Neuron (in vitro differentiated cells): ENCODE data around the gene PDE1C.
A peak's percentile ranks its signal among the peaks of the same experiment; 100 is the strongest.

Experiments used
- H2AFZ ChIP-seq: one replicate; pipeline ENCODE4 v1.6.1; 2013; ENCODE audit warnings: low read depth, mild to moderate bottlenecking, inconsistent platforms, low read length, moderate library complexity
- H3K27me3 ChIP-seq: one replicate; pipeline ENCODE4 v1.6.1; 2013; ENCODE audit warnings: low read length; ENCODE audit not compliant: insufficient read depth
- H3K36me3 ChIP-seq: one replicate; pipeline ENCODE4 v1.6.1; 2013; ENCODE audit warnings: low read length; ENCODE audit not compliant: insufficient read depth
- H3K4me1 ChIP-seq: one replicate; pipeline ENCODE4 v1.6.1; 2013; ENCODE audit warnings: low read length; ENCODE audit not compliant: insufficient read depth
- H3K4me3 ChIP-seq: 2 replicates; pipeline ENCODE4 v1.5.1; 2013; ENCODE audit warnings: mild to moderate bottlenecking, low read length, moderate library complexity
- H3K9me3 ChIP-seq: one replicate; pipeline ENCODE4 v1.6.1; 2013; ENCODE audit warnings: low read length

Gene PDE1C

DNA sequence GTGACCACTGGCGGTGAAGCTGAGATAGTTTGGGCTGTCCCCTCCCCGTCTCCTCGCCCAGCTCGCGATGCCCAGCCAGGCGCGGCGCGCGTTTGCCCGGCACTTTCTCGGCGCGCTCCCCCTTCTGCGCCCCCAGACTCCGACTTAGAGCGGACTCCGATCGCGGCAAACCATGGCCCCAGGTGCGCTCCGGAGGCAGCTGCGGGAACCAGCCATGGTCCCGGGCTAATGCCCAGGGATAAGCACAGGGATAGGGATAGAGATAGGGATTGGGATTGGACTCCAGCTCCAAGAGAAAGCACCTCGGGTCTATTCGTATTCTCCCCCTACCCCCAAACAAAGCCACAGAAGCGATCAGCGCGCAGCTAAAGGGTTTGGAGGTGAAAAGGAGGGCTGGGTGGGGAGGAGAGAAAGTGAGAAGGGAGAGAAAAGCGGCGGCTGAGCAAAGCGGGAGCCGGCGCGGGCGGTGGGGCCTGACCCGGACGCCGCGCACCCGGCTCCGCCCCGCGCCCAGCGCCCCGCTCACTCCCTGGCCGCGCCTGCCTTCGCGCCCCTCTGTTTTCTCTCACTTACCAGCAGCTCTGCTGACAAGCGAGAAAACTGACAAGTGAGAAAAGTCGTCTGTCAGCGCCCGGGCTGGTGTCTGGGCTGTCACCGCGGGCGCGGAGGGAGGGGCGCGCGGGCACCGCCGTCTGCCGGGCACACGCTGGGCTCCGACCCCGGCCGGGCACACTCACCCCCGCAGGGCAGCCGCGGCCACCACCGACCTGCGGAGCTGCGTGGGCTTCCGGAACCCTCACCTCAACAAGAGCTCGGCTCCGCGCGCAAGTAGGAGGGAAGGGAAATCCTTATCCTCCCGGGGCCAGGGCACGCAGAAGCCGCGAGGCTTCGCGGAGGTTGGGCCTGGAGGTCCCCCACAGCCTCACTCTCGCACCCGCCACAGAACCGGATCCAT, at the start of gene PDE1C:
PDE1C (minus strand) TSS at position 2 of the 955 bp plus-strand sequence.
- Histone ChIP-seq H3K4me3 (peak within 1 kb of the TSS; percentile 26), H3K27me3 (peaks cover 46% of the 10 kb centered on the region), H3K4me1 (peaks cover 4% of the 10 kb centered on the region), H3K36me3 (no peaks in the 10 kb centered on the region), H2AFZ (peak within 1 kb of the TSS; percentile 62), H3K9me3 (no peaks in the 10 kb centered on the region)

DNA sequence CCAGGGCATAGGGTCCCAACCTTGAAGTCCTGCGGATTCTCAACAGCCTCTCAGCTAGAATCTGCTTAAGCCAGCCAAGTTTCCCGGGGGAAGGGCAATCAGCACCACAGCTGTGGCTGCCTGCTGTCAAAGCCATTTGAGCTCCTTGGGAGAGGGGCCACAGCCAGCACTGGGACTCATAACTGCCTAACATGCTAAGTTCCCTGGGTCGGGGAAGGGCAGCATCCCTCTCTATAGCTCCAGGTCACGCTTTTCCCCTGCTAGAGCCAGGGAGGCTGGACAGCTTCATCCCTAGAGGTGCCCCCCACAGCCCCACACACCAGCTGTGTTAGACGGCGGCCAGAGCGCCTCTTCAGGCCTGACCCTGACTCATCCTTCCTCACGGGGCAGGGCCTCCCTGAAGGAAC, 49.6 kb upstream of the PDE1C start:
- no peak overlapping the region for H2AFZ ChIP-seq
- H3K4me1 ChIP-seq = no peaks in the 10 kb centered on the region
- no peaks in the 10 kb centered on the region for H3K36me3 ChIP-seq
- no peak overlapping the region for H3K4me3 ChIP-seq
- H3K27me3 ChIP-seq = no peaks in the 10 kb centered on the region
- H3K9me3 ChIP-seq = no peaks in the 10 kb centered on the region

DNA sequence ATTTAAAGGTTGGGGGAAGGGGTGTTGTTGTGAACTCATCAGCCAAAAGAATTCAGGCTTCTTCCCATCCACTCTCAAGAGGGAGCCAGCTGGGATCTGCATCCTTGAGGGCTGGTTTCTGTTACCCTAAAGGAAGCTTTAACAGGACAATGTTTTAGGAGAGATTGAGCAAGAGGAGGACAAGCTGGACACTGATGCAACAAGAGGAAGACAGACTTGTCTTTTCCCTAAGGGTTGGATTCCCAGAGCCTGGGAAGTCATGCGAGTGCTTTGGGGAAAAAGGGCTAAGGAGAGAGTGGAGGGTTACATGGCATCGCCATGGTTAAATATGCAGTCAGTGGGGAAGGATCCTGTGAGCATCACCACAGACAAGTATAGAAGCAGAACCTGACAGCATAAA, 47.6 kb upstream of the PDE1C start:
- Histone ChIP-seq H3K4me3 (no peak overlapping the region), H3K4me1 (no peaks in the 10 kb centered on the region), H3K27me3 (no peaks in the 10 kb centered on the region), H2AFZ (no peak overlapping the region), H3K36me3 (no peaks in the 10 kb centered on the region), H3K9me3 (no peaks in the 10 kb centered on the region)

DNA sequence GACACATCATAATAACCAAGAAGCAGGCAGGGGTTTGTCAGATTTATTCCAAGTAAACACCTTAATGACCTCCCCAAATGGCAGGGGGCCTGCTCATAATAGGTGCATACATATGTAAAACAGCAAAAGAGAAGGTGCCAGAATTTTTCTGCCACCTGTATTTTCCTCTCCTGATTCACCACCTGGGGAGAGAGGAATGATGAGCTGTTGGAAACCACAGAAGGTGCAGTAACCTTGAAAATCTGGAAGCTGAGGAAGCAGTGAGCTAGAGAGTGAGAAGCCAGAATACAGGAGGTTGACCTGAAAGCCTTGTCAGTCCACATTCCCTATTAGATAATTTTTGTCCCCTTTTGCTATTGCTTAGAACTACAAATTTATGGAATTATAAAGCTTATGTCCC, 46.2 kb upstream of the PDE1C start:
- no peak overlapping the region for H3K4me3 ChIP-seq

DNA sequence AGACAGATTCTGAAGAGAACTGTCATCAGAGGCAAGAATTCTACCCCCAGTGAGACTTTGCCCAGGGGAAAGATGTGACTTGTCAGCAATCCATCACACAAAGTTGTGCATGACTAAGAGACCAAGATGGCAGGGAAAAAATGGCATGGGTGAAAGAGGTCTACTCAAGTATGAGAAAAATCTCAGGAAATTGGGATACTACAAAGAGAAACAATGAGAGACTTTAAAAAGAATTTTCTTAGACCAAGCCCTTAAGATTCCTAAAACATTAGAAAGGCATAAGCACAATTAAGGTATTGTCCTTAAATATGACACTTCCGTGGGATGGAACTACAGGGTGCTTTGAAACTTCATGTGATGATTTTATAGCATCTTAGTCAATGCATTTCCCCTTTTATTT, 45.6 kb upstream of the PDE1C start:
- H3K4me1 ChIP-seq = no peaks in the 10 kb centered on the region
- no peak overlapping the region for H2AFZ ChIP-seq
- no peak overlapping the region for H3K4me3 ChIP-seq
- no peaks in the 10 kb centered on the region for H3K36me3 ChIP-seq
- H3K27me3 ChIP-seq = no peaks in the 10 kb centered on the region
- no peaks in the 10 kb centered on the region for H3K9me3 ChIP-seq

More for the DNA sequence above, 46.2 kb upstream of the PDE1C start:
- no peaks in the 10 kb centered on the region for H3K36me3 ChIP-seq
- no peaks in the 10 kb centered on the region for H3K27me3 ChIP-seq
- H3K9me3 ChIP-seq = no peaks in the 10 kb centered on the region
- H2AFZ ChIP-seq = no peak overlapping the region
- no peaks in the 10 kb centered on the region for H3K4me1 ChIP-seq

DNA sequence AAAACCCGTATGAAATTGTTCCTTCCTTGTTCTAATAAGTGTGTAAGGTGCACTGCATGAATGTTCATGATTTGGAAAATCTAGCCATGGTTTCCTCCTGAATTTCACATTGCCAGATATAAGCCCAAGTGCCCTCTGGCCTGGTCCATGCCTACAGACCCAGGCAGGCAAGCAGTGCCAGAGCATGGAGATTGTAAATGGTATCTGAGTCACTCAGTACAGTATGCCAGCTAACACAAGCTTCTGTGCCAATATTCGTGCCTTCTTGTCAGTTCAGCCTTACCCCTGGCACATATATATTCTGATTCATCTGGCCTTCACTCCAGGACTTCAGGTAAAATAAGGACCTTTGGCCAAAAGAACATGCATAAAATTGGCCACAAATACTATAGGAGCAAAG, 38.4 kb upstream of the PDE1C start:
- no peaks in the 10 kb centered on the region for H3K27me3 ChIP-seq
- H3K4me1 ChIP-seq = no peaks in the 10 kb centered on the region
- H3K4me3 ChIP-seq = no peak overlapping the region
- no peaks in the 10 kb centered on the region for H3K36me3 ChIP-seq
- no peaks in the 10 kb centered on the region for H3K9me3 ChIP-seq
- no peak overlapping the region for H2AFZ ChIP-seq

DNA sequence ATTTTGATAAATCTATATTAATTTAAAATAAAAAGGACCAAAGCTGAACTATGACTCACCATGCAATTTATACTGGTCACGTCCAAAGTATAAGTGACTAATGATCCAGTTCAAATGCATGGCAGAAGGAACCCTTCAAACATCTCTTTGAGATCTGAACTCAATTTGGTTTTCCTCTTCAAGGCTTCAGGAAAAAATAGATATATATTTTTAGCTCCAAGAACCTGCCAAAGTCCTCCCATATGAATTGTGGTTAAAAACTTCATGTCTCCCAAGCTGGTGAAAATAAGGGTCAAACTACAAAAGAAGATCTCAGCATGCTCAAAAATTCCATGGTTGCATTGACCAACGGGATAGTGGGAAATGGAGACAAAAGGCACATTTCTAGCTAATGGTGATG, 34.6 kb upstream of the PDE1C start:
- Histone ChIP-seq H3K36me3 (no peaks in the 10 kb centered on the region), H3K9me3 (no peaks in the 10 kb centered on the region), H3K4me3 (no peak overlapping the region), H2AFZ (no peak overlapping the region), H3K27me3 (no peaks in the 10 kb centered on the region), H3K4me1 (no peaks in the 10 kb centered on the region)

DNA sequence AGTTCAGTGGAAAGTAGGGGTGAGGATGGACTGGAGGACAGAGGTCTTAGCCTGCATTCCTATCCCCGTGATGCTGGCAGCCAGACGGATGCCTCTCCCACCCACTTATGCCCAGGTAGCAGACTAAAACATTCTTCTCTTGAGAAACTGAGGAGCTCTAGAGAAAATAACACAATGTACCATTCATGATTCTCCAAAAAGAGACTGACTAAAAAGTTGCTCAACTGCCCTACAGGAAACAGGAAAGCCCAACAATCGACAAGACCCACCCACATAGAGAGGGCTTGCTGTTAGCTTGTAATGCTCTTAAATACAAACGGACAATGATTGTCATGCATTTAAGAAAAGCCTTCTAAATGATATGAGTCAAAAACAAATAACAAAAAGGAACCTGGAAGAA, 33.2 kb upstream of the PDE1C start:
- no peaks in the 10 kb centered on the region for H3K36me3 ChIP-seq
- H3K27me3 ChIP-seq = no peaks in the 10 kb centered on the region
- H2AFZ ChIP-seq = no peak overlapping the region
- H3K9me3 ChIP-seq = no peaks in the 10 kb centered on the region
- no peak overlapping the region for H3K4me3 ChIP-seq
- no peaks in the 10 kb centered on the region for H3K4me1 ChIP-seq

DNA sequence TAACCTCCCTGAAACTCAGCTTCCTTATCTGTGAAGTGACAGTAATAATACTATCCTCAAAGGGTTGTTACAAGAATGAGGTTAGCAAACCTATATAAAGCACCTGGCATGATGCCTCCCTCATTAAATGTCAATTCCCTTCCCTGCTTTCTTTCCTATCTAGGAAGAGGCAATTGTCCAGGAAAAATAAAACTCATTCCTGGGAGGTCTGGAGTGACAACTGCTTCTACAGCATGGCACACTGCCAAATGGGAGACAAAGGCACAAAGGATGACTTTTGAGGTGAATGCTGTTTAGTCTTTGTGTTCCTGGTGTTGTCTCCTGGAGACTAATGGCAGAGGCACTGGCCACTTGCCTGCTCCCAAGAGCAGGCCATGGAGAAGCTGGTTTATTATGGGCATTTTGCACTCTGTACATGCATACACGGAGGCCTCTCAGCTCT, 32.2 kb upstream of the PDE1C start:
- no peaks in the 10 kb centered on the region for H3K36me3 ChIP-seq
- no peak overlapping the region for H2AFZ ChIP-seq
- no peaks in the 10 kb centered on the region for H3K27me3 ChIP-seq

DNA sequence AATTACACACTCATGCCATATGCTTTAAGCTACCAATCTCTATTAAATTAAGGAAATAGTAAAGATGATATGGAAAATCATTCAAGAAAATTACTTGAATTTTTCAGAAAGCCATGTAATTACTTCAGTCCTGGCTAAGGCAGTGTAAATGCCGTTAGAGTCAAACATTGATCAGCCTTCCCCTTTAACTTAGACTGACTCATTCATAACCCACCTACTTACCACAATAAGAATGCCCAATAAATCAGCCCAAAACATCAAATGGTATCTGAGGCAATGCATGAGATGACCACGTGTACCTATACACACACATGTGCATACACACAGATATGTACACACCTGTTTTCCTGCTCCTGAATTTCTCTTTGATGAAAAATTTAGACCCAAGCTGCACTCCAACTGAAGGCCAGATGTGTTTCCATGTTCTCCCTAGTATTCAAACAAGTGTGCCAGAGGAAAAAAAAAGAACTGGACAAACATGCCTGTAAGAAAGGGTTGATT, 30.2 kb upstream of the PDE1C start:
- Histone ChIP-seq H3K9me3 (no peaks in the 10 kb centered on the region), H3K36me3 (no peaks in the 10 kb centered on the region), H3K4me1 (no peaks in the 10 kb centered on the region), H3K4me3 (no peak overlapping the region), H2AFZ (no peak overlapping the region), H3K27me3 (no peaks in the 10 kb centered on the region)

More for the DNA sequence above, 32.2 kb upstream of the PDE1C start:
- no peaks in the 10 kb centered on the region for H3K9me3 ChIP-seq
- H3K4me3 ChIP-seq = no peak overlapping the region
- H3K4me1 ChIP-seq = no peaks in the 10 kb centered on the region

DNA sequence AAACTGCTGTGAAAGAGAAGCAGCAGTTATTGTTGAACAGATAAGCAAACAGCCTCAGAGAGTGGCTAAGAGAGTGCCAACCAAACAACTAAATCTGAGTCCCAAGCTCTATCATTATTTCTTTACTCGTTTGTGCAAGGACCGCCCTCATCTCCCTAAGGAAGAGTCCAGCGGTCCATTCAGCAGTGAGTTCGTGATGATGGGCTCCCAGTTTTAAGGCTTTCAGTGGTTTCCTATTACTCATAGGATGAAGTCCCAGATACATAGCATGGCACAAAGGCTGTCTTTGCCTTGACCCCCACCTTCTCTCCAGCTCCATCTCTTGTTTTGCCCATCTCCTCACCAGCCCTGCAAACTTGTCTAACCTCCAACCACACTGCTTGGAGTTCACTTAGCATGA, 24.3 kb upstream of the PDE1C start:
- Histone ChIP-seq H3K9me3 (no peaks in the 10 kb centered on the region), H3K27me3 (no peaks in the 10 kb centered on the region), H2AFZ (no peak overlapping the region), H3K4me3 (no peak overlapping the region), H3K4me1 (no peaks in the 10 kb centered on the region), H3K36me3 (no peaks in the 10 kb centered on the region)

DNA sequence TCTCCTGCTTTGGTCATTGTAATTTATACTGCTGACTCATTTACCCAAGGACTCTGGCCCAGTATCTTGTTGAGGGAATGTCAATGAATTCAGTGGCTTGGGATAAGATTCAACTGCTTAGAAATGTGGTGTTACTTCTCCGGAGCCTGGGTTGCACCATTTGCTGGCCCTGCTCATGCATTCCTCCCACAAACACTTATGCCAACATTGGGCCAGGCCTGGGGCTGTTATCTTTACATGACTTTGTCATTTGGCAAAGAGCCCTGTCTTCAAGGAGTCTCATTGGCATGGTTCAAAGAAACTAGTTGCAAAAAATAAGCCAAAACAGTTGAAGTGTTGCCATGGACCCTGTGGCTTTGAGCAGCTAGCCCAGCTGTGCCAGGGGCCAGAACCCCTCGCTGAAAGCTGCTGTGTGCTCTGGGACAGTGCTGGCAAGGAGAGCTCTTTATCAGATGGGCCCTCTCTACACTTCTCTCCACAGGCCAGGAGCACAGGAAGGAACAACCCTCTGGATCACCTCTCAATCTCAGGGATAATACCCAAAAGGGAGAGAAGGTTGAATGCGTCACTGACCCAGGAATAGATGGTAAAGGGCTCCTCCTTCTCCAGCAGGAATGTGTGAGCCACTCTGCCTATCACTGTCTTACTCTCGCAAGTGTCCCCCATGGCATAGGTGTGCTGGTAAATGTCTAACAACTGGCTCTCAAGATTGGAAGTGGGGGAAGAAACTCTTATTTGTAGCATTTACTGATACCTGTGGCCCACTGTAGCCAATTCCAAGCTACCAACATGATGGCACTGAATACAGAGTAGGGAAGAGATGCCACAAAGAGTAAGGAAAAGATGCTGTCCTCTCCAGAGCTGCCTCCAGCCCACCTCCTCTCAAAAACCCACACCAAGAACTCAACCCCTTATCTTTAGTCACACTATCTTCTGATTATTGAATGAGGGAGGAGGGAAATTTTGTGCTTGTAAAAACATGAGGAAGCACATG, 23.5 kb upstream of the PDE1C start:
- Histone ChIP-seq H2AFZ (no peak overlapping the region), H3K27me3 (no peaks in the 10 kb centered on the region), H3K4me3 (no peak overlapping the region), H3K9me3 (no peaks in the 10 kb centered on the region), H3K4me1 (no peaks in the 10 kb centered on the region), H3K36me3 (no peaks in the 10 kb centered on the region)

DNA sequence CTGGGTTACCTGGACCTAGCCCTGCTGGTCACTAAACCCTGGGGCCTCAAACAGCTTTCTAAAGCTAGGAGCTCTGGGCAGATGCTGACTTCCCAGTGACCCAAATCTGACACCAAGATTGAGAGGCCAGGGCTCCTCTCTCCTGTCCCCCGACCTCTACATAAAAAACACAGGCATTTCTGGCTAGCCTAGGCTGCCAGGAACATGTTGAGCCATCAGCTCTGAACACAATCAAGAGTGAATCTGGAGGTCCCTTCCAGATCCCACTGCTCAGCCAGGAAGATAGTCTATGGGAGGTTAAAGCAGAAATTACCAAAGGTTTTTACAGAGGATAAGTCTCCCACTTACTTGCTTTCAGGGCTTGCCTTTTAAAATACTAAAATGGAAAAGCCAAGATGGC, 22.1 kb upstream of the PDE1C start:
- Histone ChIP-seq H3K27me3 (no peaks in the 10 kb centered on the region), H3K4me3 (no peak overlapping the region), H3K9me3 (no peaks in the 10 kb centered on the region), H3K36me3 (no peaks in the 10 kb centered on the region), H3K4me1 (no peaks in the 10 kb centered on the region), H2AFZ (no peak overlapping the region)
